K562 (cell line): ENCODE measurements around the gene IL10. TPM values are rescaled to one million over a fixed set of nuclear protein-coding genes. Genes with fewer than 3 reads are reported as not detected.

Source experiments
- ATAC-seq: fragments of 200-7000 bp; cut with Tn5 transposase; 3 replicates; pipeline ENCODE4 v1.9.1; 2020; ENCODE audit warnings: moderate library complexity
- BruUV-seq: library from RNA; stranded (reverse); fragments of 400-500 nt; replicated peaks from 2 replicates; lab custom pipeline; 2021; lab: Mats Ljungman, UMichigan
- CTCF ChIA-PET: fragments of 300-600 bp; formaldehyde crosslinking; extraction: SDS; loops from one replicate; lab custom pipeline; 2021; ENCODE audit warnings: low intra/inter-chr PET ratio; lab: Yijun Ruan, JAX
- POLR2A ChIA-PET: fragments of 300-600, 350-650 bp; sonication (Branson Sonifier 250); formaldehyde crosslinking; extraction: SDS; loops from one replicate; lab custom pipeline; 2021; ENCODE audit warnings: antibody characterized with exemption, inconsistent platforms; lab: Yijun Ruan, JAX
- DNase-seq, 4 experiments: peaks; one replicate each; pipeline versions ENCODE4 v3.0.0 to v3.0.0-alpha.2; 2011 to 2018; ENCODE audit warnings: low spot score in 3 of 4, mixed read lengths in 3 of 4; ENCODE audit errors: extremely low read depth in 1 of 4
- FAIRE-seq: peaks from 2 replicates; lab custom pipeline; 2011; peaks lifted over from hg19 to GRCh38; lab: Jason Lieb, UNC
- H2AFZ ChIP-seq: 2 replicates; pipeline ENCODE4 v1.6.0; 2011; ENCODE audit warnings: low read depth, low read length, control low read depth, inconsistent platforms
- H3K27ac ChIP-seq: fragments of 200-600 bp; 3 replicates; pipeline ENCODE4 v1.8.0; 2011; ENCODE audit warnings: low read depth, mild to moderate bottlenecking, control low read depth, inconsistent platforms, low read length, moderate library complexity, mixed read lengths; ENCODE audit errors: extremely low read depth
- H3K27me3 ChIP-seq, 2 experiments: fragments of 300-600 bp in 1 of 2; 2 replicates in 1 of 2; 3 replicates in 1 of 2; pipeline versions ENCODE4 v1.6.0 to v1.8.0; 2011; ENCODE audit warnings: inconsistent platforms in 2 of 2, low read length in 2 of 2, mild to moderate bottlenecking in 1 of 2, mixed read lengths in 1 of 2, moderate library complexity in 1 of 2; ENCODE audit not compliant: control insufficient read depth in 2 of 2, insufficient read depth in 2 of 2
- H3K36me3 ChIP-seq: fragments of 300-600 bp; 3 replicates; pipeline ENCODE4 v1.8.0; 2011; ENCODE audit warnings: mild to moderate bottlenecking, low read length, inconsistent platforms; ENCODE audit not compliant: control insufficient read depth, insufficient read depth
- H3K4me1 ChIP-seq, 2 experiments: fragments of 200-600 bp in 1 of 2; replicated peaks in 1 of 2; 2 replicates in 1 of 2; 3 replicates in 1 of 2; pipeline versions ENCODE4 v1.5.1 to v1.8.0; 2011; ENCODE audit warnings: inconsistent platforms in 2 of 2, low read length in 2 of 2, mild to moderate bottlenecking in 1 of 2, mixed read lengths in 1 of 2, moderate library complexity in 1 of 2; ENCODE audit not compliant: control insufficient read depth in 2 of 2, insufficient read depth in 2 of 2
- H3K4me2 ChIP-seq: 2 replicates; pipeline ENCODE4 v1.6.1; 2011; ENCODE audit warnings: low read length, control low read depth, inconsistent platforms, mixed read lengths; ENCODE audit not compliant: insufficient read depth
- H3K4me3 ChIP-seq: fragments of 200-600 bp; sonication (generic), shearing (Covaris generic); 2 replicates; pipeline ENCODE4 v1.5.1; 2016; ENCODE audit warnings: control low read depth, inconsistent platforms
- H3K79me2 ChIP-seq: fragments of 200-600 bp; 3 replicates; pipeline ENCODE4 v1.8.0; 2011; ENCODE audit warnings: low read length, inconsistent platforms; ENCODE audit not compliant: control insufficient read depth, insufficient read depth
- H3K9ac ChIP-seq, 2 experiments: 2 replicates each; pipeline versions ENCODE4 v1.6.0 to v1.6.1; 2011; ENCODE audit warnings: low read depth in 2 of 2, low read length in 2 of 2, control low read depth in 1 of 2, inconsistent platforms in 1 of 2, mild to moderate bottlenecking in 1 of 2, mixed read lengths in 1 of 2; ENCODE audit not compliant: insufficient read depth in 1 of 2
- H3K9me1 ChIP-seq: one replicate; pipeline ENCODE4 v1.6.0; 2011; ENCODE audit warnings: inconsistent platforms, mild to moderate bottlenecking, low read length, moderate library complexity; ENCODE audit not compliant: control insufficient read depth, insufficient read depth
- H3K9me3 ChIP-seq: replicated peaks from 2 replicates; pipeline ENCODE4 v1.5.1; 2011; ENCODE audit warnings: low read depth, low read length, inconsistent platforms; ENCODE audit not compliant: control insufficient read depth, insufficient read depth
- H4K20me1 ChIP-seq: replicated peaks from 2 replicates; pipeline ENCODE4 v1.6.1; 2011; ENCODE audit warnings: low read length, inconsistent platforms, mixed read lengths; ENCODE audit not compliant: control insufficient read depth, insufficient read depth
- BRCA1 ChIP-seq, 2 experiments: fragments of 450-650 bp in 1 of 2; sonication (generic) in 1 of 2; formaldehyde crosslinking in 1 of 2; IDR thresholded peaks; 2 replicates each; pipeline versions ENCODE4 v1.5.0 to v1.6.1; 2017 to 2020; ENCODE audit warnings: mild to moderate bottlenecking in 1 of 2, missing genetic modification reagents in 1 of 2
- FOXK2 ChIP-seq, 2 experiments: fragments of 450-650 bp; IDR thresholded peaks in 1 of 2; conservative IDR thresholded peaks in 1 of 2; 2 replicates each; pipeline ENCODE4 v1.6.1; 2016; ENCODE audit warnings: low read depth in 2 of 2, mild to moderate bottlenecking in 1 of 2
- GTF2E2 ChIP-seq: fragments of 200-800 bp; sonication (Bioruptor generic); IDR thresholded peaks from 2 replicates; pipeline ENCODE4 v1.6.1; 2016; ENCODE audit warnings: missing genetic modification characterization, missing compliant biosample characterization
- POLR2A ChIP-seq: fragments of 450-650 bp; conservative IDR thresholded peaks from 2 replicates; pipeline ENCODE4 v1.6.1; 2016
- RCOR1 ChIP-seq, 2 experiments: IDR thresholded peaks; 2 replicates each; pipeline ENCODE4 v1.6.1; 2012; ENCODE audit warnings: low read depth in 2 of 2, low read length in 2 of 2, borderline replicate concordance in 1 of 2, improper control_type of control experiment in 1 of 2
- ZFP91 ChIP-seq: sonication (generic); formaldehyde crosslinking; IDR thresholded peaks from 2 replicates; pipeline ENCODE4 v1.8.0; 2022; ENCODE audit warnings: mild to moderate bottlenecking, missing genetic modification reagents
- ZNF609 ChIP-seq: sonication (generic); formaldehyde crosslinking; IDR thresholded peaks from 2 replicates; pipeline ENCODE4 v1.8.1; 2023; ENCODE audit warnings: missing genetic modification reagents, mild to moderate bottlenecking, borderline replicate concordance
- WGBS: fragments of 100-300 bp; shearing (Covaris generic); methylation state at CpG from one replicate; pipeline ENCODE4 v1.1.6; 2016; ENCODE audit warnings: low coverage, mixed read lengths; ENCODE audit not compliant: insufficient coverage; ENCODE audit errors: missing lambda C conversion rate; 5-methylcytosine and 5-hydroxymethylcytosine counted together
- in situ Hi-C: fragments of 300-500 bp; cut with MboI; formaldehyde crosslinking; loops from 4 replicates; pipeline ENCODE4 v1.15.0; 2018; ENCODE audit warnings: inconsistent platforms, mixed read lengths
- intact Hi-C: fragments of 100-400 bp; cut with micrococcal nuclease; formaldehyde crosslinking; loops from 2 replicates; pipeline ENCODE4 v1.14.2; 2022
- polyA plus RNA-seq, 8 experiments: library from polyadenylated mRNA; depleted of rRNA in 4 of 8; stranded (reverse) in 5 of 8; unstranded in 3 of 8; fragments of >200 nt; fragmentation: Nextera tagmentation in 2 of 8; fragmentation: Illumina TruSeq in 1 of 8; extraction: Ambion mirVana in 2 of 8; extraction: Trizol in 1 of 8; gene quantifications; 2 replicates each; pipeline versions ENCODE4 v1.2.1 to v1.2.3, GENCODE V29; 2011 to 2014; ENCODE audit warnings: inconsistent platforms in 1 of 8, missing spikeins in 1 of 8
- total RNA-seq, 7 experiments: library from RNA; depleted of rRNA in 6 of 7; stranded (reverse); fragments of >200 nt in 6 of 7; fragmentation: Illumina TruSeq in 2 of 7; extraction: Trizol in 2 of 7; gene quantifications; 2 replicates each; pipeline versions ENCODE4 v1.2.1 to v1.2.3, GENCODE V29; 2011 to 2021; ENCODE audit warnings: low replicate concordance in 1 of 7

The IL10 gene
- total and polyA plus RNA-seq, 9 of the 15 experiments (the other 6 are each of a cell fraction or from before 2014, with no cell fraction given): 0.29 TPM; not detected in 8

GRCh38 chr1:206742719-206743383, 29.4 kb downstream of the IL10 start (continued):
- TF ChIP-seq GTF2E2 (tag) (no peak), ZFP91 (CRISPR knock-in tag) (no peak), BRCA1 (IDR thresholded peaks at IDR 0.05) (no peak), BRCA1 (CRISPR knock-in tag; IDR thresholded peaks at IDR 0.05) (no peak), FOXK2 (conservative IDR thresholded peaks at IDR 0.05 in 1 of 2, IDR thresholded peaks at IDR 0.05 in 1 of 2; ENCODE audit: low read depth in 2 of 2) (no peak)

DNA sequence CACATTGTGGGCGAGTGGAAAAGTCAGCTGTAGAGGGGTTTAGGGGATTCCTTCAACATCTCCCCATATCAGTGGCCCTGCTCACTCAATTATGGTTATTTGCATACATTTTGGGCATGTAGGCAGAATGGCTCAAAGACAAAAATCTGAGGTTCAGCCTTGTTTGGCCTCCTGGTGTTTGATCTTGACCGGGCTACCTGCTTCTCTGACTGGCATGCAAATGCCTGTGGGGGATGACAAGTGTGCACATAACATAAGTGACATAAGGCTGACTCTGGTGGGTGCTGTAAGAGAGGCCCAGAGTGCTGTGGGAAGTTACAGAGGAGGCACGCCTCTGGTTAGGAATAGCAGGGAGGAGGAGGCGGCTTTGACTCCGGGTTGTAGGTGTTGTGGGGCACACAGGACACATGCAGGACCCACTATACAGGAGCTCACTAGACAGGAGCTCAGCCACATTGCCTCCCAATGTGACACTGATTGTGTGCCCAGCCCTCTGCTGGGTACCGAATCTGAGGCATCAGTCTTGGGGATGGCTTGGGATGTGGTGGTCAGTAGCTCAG, 31.1 kb downstream of the IL10 start:
- BruUV-seq: no TSS peak
- Histone ChIP-seq H2AFZ (no peak overlapping the region), H3K4me3 (no peak overlapping the region), H4K20me1 (peaks cover 21% of the 10 kb centered on the region), H3K9ac (no peak overlapping the region), H3K4me1 (peaks cover 3 to 6% of the 10 kb centered on the region in 2 experiments; a peak in 3 of 5 replicates), H3K27me3 (peaks cover 29 to 32% of the 10 kb centered on the region in 2 experiments), H3K9me3 (no peaks in the 10 kb centered on the region), H3K27ac (no peak overlapping the region), H3K79me2 (no peaks in the 10 kb centered on the region), H3K36me3 (no peaks in the 10 kb centered on the region), H3K9me1 (no peaks in the 10 kb centered on the region), H3K4me2 (no peak overlapping the region)
- WGBS: 17% methylated on average over 6 of the region's 6 CpGs
- in situ Hi-C loops: no loop called here
- TF ChIP-seq RCOR1 (IDR thresholded peaks at IDR 0.05; ENCODE audit: borderline replicate concordance in 1 of 2, low read depth in 2 of 2, low read length in 2 of 2) (no peak), POLR2A (peak; percentile 35; the same call in 1 of the 2 replicates), ZNF609 (CRISPR knock-in tag) (no peak)
- intact Hi-C loops: no loop called here
- CTCF ChIA-PET: interaction anchor here (1.0 kb wide), 1 partner anchor 14 kb away, joined by 4 read pairs; no protein-coding TSS in a partner anchor
- ATAC-seq (no peak), DNase-seq (no peak), FAIRE-seq (no peak)
- POLR2A ChIA-PET: interaction anchor here (0.7 to 0.8 kb wide), 2 partner anchors 72 to 167 kb away, joined by 3 read pairs; no protein-coding TSS in a partner anchor
